GM18511 (cell line): Measurements from ENCODE around the gene SSX4B.
"Not testable (repeated sequence)": the region's sequence is repeated elsewhere in the genome, so short reads cannot be mapped to it uniquely, and the experiment has no call there.

ENCODE experiments used
- ATAC-seq: cut with Tn5 transposase; IDR thresholded peaks from one replicate; pipeline ENCODE4 v1.9.1; 2021; ENCODE audit warnings: mild to moderate bottlenecking, moderate library complexity; ENCODE audit not compliant: unreplicated experiment

SSX4B gene

GRCh38 chrX:48411860-48412259 lies at the start of gene SSX4B:
TSS of gene SSX4B (minus strand) at chrX:48411960. CDS start at chrX:48411372, 588 bp downstream.
- ATAC-seq, result not testable (repeated sequence)

- no peak for ATAC-seq
Observed at GRCh38 chrX:48460606-48461005, 48.8 kb upstream of the SSX4B start.

GRCh38 chrX:48460031-48460430 lies 48.3 kb upstream of the SSX4B start:
- ATAC-seq, result no peak

GRCh38 chrX:48459483-48459882 lies 47.7 kb upstream of the SSX4B start:
- no peak for ATAC-seq

- ATAC-seq, result no peak
Observed at GRCh38 chrX:48458711-48459110, 47.0 kb upstream of the SSX4B start.

- ATAC-seq, result no peak
Observed at GRCh38 chrX:48456628-48457331, 45.0 kb upstream of the SSX4B start.

GRCh38 chrX:48451708-48452107 lies 39.9 kb upstream of the SSX4B start:
- no peak for ATAC-seq

- ATAC-seq, result no peak
Observed at GRCh38 chrX:48450076-48450475, 38.3 kb upstream of the SSX4B start.

GRCh38 chrX:48447201-48447600 lies 35.4 kb upstream of the SSX4B start:
- ATAC-seq, result not testable (repeated sequence)

GRCh38 chrX:48433713-48434112 lies 22.0 kb upstream of the SSX4B start:
- ATAC-seq, result not testable (repeated sequence)

- ATAC-seq, result not testable (repeated sequence)
Observed at GRCh38 chrX:48430166-48430565, 18.4 kb upstream of the SSX4B start.

- not testable (repeated sequence) for ATAC-seq
Observed at GRCh38 chrX:48429606-48430005, 17.8 kb upstream of the SSX4B start.

- ATAC-seq, result not testable (repeated sequence)
Observed at GRCh38 chrX:48427027-48427716, 15.4 kb upstream of the SSX4B start.

GRCh38 chrX:48397825-48398224 lies 13.9 kb downstream of the SSX4B start:
- ATAC-seq, result not testable (repeated sequence)

- ATAC-seq, result not testable (repeated sequence)
Observed at GRCh38 chrX:48396931-48397330, 14.8 kb downstream of the SSX4B start.

- not testable (repeated sequence) for ATAC-seq
Observed at GRCh38 chrX:48383239-48383638, 28.5 kb downstream of the SSX4B start, which contains the start of gene SSX4. TSS of gene SSX4 (plus strand) at chrX:48383539. CDS start at chrX:48384054, 515 bp downstream.

GRCh38 chrX:48370408-48370807 lies 41.4 kb downstream of the SSX4B start:
- ATAC-seq, result not testable (repeated sequence)

- ATAC-seq, result not testable (repeated sequence)
Observed at GRCh38 chrX:48367717-48368408, 43.9 kb downstream of the SSX4B start.

- not testable (repeated sequence) for ATAC-seq
Observed at GRCh38 chrX:48359281-48359680, 52.5 kb downstream of the SSX4B start.

- ATAC-seq, result no peak
Observed at GRCh38 chrX:48357681-48358080, 54.1 kb downstream of the SSX4B start.

GRCh38 chrX:48356315-48357094 lies 55.3 kb downstream of the SSX4B start, which contains the start of gene SSX3:
TSS of gene SSX3 (minus strand) at chrX:48356703. CDS start at chrX:48355249, 1,454 bp downstream.
- not testable (repeated sequence) for ATAC-seq
